NCI-H1092 treated with DMSO at 0.1 percent for 48 hours (cell line): ENCODE data around the gene KCTD10.

Experiments used
- DNase-seq: peaks from one replicate; lab custom pipeline; 2025; lab: John Stamatoyannopoulos, UW

The KCTD10 gene

DNA sequence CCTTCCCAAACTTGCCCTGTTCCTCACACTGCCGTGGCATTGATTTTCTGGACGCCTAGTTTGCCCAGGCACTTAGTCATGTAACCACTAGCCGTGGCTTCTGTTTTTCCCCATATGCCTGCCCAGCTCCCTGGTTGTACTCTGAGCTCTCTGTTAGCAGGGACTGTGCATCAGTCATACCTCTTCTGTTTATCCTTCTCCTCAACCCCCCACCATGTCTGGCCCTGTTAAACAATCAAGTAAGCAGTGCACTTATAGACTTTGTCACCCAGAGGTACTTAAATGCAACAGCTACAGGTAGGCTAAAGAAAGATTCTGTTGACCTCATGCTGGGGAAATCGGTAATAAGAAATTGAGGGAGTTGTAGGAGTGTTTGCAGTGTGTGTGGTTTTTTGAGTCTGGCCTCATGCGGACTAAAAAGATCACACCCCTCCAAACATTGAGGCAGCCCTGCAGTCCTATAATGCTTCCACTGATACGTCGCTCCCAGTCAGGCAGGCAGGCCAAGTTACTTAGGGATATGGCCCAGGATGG, 17.3 kb upstream of the KCTD10 start:
- no peak for DNase-seq

DNA sequence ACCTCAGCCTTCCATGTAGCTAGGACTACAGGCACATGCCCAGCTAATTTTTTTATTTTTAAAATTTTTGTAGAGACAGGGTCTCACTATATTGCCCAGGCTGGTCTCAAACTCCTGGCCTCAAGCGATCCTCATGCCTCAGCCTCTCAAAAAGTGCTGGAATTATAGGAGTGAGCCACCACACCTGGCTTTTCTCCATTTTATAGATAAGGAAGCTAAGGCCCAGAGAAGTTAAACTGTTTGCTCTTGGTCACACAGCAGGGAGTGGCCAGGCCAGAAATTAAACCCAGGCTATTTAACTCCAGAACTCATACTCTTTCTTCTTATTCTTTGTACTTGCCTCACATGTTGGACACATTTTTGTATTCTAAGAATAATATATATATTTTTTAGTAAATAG, 16.8 kb upstream of the KCTD10 start:
- DNase-seq = no peak

GRCh38 chr12:109493090-109493489, 16.0 kb upstream of the KCTD10 start:
- no peak for DNase-seq

GRCh38 chr12:109492371-109492770, 15.3 kb upstream of the KCTD10 start:
- DNase-seq = no peak

DNA sequence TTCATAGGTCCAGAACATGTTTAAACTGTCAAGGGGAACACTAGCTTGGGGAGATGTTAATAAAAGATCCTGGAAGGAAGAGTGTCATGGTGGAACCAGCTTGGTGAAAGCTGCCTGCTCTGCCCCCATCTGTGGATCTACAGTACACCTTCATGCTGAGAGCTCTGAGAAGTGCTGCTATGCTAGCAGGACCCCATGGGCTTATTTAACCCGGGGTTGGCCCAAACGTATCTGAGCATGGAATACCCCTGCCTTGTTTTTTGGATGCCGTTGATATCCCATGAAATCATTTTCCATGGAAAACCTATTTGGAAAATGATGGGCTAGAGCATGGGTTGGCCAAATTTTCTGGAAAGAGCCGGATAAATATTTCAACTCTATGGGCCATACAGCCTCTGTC, 14.6 kb upstream of the KCTD10 start:
- no peak for DNase-seq

DNA sequence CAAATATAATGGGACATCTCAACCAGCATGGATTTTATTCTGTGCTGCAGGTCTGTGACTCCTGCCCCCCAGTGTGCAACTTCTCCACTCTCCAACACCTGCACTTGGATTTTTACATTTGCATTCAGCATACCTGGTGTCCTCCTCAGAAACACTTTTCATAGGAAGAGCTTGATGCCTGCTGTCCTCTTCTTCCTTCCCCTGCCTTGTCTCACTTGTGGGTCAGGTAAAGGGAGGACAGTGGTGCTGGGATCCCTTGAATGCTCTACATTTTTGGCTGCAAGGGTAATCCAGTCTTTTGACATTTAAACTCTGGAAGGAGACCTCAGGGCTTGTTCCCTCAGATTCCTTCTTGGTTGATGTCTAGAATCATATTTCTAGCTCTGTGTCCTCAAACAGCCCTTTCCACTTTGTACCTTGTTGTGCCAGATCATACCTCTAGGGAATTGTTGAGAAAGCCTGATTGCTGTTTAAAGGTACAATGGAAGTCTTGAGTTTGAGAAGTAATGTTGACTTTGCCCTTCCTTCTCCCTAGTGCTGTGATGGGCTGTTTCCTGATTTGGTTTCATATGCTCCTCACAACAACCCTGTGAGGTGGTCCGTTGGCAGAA, 13.0 kb upstream of the KCTD10 start:
- no peak for DNase-seq

DNA sequence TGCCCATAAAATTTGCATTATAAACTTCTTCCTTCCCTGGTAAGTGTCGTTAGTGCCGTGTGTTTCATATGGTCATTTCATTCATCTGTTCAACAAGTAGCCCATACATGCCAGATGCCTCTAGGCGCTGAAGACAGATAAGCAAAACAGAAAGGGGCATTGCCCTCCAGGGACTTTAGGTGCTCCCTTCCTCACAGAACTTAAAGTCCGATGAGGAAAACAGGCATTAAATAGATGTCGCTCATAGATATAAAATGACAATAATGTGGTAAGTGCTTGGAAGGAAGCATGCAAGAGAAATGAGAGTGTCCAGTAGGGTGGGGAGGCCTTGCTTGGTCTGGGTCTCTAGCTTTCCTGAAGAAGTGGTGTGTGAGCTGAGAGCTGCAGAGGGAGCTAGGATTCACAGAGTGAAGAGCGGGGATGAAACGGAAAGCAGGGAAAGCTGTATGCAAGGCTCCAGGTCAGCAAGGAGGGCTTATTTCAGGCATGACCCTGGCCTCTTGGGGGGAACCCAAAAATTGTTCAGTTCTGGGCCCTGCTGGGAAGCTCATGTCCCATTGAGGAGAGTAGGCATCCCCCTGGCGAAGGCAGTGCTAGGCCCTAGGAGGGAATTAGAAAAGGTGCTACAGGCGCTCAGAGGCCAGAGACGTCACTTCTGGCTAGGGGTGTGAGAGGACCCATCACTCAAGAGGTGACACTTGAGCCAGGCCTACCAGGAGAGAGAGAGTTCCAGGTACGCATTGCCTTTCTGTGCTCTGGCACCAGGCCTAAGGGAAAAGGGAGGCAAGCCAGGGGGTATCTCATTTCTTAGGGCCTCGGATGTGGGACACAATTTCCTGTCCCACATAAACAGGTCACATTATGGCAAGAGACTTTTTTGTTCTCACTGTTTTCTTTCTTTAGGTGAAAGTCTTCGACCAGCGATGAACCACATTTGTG, 12.2 kb upstream of the KCTD10 start:
- DNase-seq = no peak

DNA sequence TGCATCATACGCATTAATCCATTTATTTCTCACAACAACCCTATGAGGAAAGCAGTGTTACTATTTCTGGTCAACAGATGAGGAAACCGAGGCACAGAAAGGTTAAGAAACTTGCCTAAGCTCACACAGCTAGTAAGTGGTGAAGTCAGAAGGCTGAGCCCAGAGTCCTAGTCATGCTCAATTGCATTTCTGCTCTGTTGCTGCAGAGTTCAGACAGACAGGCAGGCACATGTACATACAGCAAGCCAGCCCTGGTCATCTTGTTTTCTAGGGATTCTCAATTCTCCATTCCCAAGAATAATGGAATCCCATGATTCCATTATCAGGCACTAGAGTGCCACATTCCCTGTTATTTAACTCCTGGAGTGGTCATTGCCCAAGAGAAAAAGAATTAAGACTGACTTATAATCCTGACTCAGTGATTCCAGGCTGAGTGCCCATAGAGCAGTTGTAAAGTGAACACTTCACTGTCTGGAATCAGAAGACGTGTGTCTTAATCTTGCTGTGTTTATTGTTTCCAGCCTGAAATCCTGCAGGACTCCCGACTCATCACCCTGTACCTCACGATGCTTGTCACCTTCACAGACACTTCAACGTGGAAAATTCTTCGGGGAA, 11.1 kb upstream of the KCTD10 start:
- DNase-seq = no peak

GRCh38 chr12:109487181-109488050, 10.3 kb upstream of the KCTD10 start:
- DNase-seq = no peak

DNA sequence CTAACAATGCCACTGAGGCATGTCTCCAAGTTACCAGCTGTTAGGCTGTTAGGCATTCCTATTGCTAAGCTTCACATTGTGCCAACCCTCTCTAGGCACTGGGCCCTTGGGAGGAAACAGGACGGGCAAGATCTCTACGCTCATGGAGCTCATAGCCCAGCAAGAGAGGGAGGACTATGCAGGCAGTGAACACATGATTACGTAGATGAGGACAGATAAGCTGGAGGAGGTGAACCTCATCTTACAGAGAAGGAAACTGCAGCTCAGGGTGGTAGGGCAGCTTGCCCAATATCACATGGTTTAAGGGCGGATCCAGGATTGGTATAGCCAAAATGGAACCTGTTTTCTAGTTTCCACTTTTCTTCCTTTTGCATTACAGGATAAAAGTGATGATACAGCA, 8.1 kb upstream of the KCTD10 start:
- no peak for DNase-seq

DNA sequence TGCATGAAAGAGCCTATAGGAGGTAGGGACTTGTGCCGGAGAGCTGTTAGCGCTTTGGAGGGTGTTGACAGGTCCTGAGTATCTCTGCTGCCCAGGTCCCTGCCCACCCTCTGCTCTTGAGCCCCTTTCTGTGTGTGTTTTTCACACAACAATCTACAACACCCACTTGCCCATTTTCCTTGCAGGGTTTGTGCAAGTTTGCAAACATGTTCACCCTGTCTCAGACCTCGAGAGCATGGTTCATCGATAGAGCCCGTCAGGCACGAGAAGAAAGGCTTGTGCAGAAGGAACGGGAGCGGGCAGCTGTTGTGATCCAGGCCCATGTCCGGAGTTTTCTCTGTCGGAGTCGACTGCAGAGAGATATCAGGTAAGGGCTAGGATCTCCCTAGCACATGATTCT, 6.2 kb upstream of the KCTD10 start:
- no peak for DNase-seq

DNA sequence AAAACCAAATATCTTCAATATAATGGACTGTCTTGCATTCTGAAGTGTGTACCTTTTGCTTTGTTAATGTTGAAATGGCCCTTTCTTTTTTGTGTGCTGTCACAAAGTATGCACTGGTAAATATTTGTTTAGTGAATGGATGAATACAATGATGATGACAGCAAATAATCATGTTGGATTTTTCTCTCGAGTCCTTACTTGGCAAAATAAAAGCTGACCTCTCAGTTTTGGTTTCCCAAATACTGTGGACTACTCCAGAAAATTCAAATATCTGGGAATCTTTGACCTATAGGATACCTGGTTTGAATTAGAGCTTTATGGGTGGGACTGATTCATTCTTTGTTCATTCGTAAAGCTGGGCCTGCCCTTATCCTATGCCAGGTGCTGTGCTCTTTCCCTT, 5.8 kb upstream of the KCTD10 start:
- DNase-seq = no peak

- DNase-seq = no peak
Observed at GRCh38 chr12:109482491-109482890, 5.4 kb upstream of the KCTD10 start.

GRCh38 chr12:109481863-109482262, 4.8 kb upstream of the KCTD10 start:
- no peak for DNase-seq

- DNase-seq = no peak
Observed at GRCh38 chr12:109480356-109480755, 3.3 kb upstream of the KCTD10 start.

DNA sequence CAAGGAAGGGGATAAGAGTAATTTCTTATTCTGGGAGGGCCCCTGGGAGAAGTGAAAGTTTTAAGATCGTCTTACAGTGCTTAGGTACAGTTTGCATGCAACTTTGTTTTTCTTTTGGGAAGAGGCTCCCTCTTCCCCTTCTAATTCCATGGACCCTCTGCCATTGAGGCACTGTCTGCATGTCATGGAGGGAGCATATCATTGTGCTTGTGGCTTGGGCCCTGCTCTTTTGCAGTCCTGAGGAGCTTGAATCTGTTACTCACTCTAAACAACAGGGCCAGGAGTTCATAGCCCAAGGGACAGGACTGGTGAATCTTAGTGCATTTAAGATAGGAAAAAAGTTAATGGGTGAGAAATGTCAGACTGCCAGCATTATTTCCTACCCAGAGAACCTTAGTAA, 2.7 kb upstream of the KCTD10 start:
- DNase-seq = no peak

GRCh38 chr12:109477963-109478315, 839 bp upstream of the KCTD10 start:
- no peak for DNase-seq

- no peak for DNase-seq
Observed at GRCh38 chr12:109476807-109477184, 304 bp downstream of the KCTD10 start.

GRCh38 chr12:109475993-109476806, 900 bp downstream of the KCTD10 start:
- DNase-seq = no peak

DNA sequence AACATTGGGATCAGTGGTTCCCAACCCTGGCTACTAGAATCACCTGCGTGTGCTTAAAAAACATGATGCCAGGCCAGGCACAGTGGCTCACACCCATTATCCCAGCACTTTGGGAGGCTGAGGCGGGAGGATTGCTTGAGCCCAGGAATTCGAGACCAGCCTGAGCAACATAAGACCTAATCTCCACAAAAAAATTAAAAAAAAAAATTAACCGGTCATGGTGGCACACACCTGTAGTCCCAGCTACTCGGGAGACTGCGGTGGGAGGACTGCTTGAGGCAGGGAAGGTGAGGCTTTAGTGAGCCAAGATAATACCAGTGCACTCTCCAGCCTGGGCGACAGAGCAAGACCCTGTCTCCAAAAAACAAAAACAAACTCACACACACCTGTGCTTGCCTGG, 2.0 kb downstream of the KCTD10 start:
- DNase-seq = no peak
